NCI-H1930 (cell line): ENCODE results near the gene CSMD2.

ENCODE experiments used
- DNase-seq, 2 experiments: peaks; one replicate each; lab custom pipeline; 2025; lab: John Stamatoyannopoulos, UW

Gene CSMD2

GRCh38 chr1:33960188-33960895 lies 204.7 kb downstream of the CSMD2 start:
- DNase-seq: no peak

- no peak for DNase-seq
Observed at GRCh38 chr1:33957854-33958253, 207.2 kb downstream of the CSMD2 start.

- no peak for DNase-seq
Observed at GRCh38 chr1:33955096-33955495, 209.9 kb downstream of the CSMD2 start.

- no peak for DNase-seq
Observed at GRCh38 chr1:33949570-33949969, 215.5 kb downstream of the CSMD2 start.

- DNase-seq: no peak
Observed at GRCh38 chr1:33948291-33948690, 216.7 kb downstream of the CSMD2 start.

GRCh38 chr1:33946836-33947235 lies 218.2 kb downstream of the CSMD2 start:
- no peak for DNase-seq

GRCh38 chr1:33944846-33945245 lies 220.2 kb downstream of the CSMD2 start:
- no peak for DNase-seq

- no peak for DNase-seq
Observed at GRCh38 chr1:33943978-33944377, 221.1 kb downstream of the CSMD2 start.

- no peak for DNase-seq
Observed at GRCh38 chr1:33932871-33933270, 232.2 kb downstream of the CSMD2 start.

GRCh38 chr1:33931111-33931475 lies 233.9 kb downstream of the CSMD2 start:
- DNase-seq: no peak

GRCh38 chr1:33930346-33931110 lies 234.5 kb downstream of the CSMD2 start:
- DNase-seq: no peak

- DNase-seq: no peak
Observed at GRCh38 chr1:33928251-33928650, 236.8 kb downstream of the CSMD2 start.

- DNase-seq: no peak
Observed at GRCh38 chr1:33927721-33928120, 237.3 kb downstream of the CSMD2 start.

- no peak for DNase-seq
Observed at GRCh38 chr1:33925586-33925985, 239.4 kb downstream of the CSMD2 start.

GRCh38 chr1:33921281-33921680 lies 243.7 kb downstream of the CSMD2 start:
- no peak for DNase-seq

- DNase-seq: no peak
Observed at GRCh38 chr1:33918368-33918767, 246.7 kb downstream of the CSMD2 start.

GRCh38 chr1:33916786-33917185 lies 248.2 kb downstream of the CSMD2 start:
- no peak for DNase-seq

- DNase-seq: no peak
Observed at GRCh38 chr1:33914531-33914930, 250.5 kb downstream of the CSMD2 start.

- DNase-seq: no peak
Observed at GRCh38 chr1:33908324-33908956, 256.6 kb downstream of the CSMD2 start.

- no peak for DNase-seq
Observed at GRCh38 chr1:33906156-33906555, 258.9 kb downstream of the CSMD2 start.

GRCh38 chr1:33905241-33905640 lies 259.8 kb downstream of the CSMD2 start:
- DNase-seq: no peak

GRCh38 chr1:33903210-33903589 lies 261.8 kb downstream of the CSMD2 start:
- DNase-seq: no peak
